NCI-H748 treated with DMSO at 0.1 percent for 48 hours (cell line): ENCODE data around the gene WDR46.

Experiments used
- DNase-seq: peaks from one replicate; lab custom pipeline; 2025; lab: John Stamatoyannopoulos, UW

Gene WDR46

DNA sequence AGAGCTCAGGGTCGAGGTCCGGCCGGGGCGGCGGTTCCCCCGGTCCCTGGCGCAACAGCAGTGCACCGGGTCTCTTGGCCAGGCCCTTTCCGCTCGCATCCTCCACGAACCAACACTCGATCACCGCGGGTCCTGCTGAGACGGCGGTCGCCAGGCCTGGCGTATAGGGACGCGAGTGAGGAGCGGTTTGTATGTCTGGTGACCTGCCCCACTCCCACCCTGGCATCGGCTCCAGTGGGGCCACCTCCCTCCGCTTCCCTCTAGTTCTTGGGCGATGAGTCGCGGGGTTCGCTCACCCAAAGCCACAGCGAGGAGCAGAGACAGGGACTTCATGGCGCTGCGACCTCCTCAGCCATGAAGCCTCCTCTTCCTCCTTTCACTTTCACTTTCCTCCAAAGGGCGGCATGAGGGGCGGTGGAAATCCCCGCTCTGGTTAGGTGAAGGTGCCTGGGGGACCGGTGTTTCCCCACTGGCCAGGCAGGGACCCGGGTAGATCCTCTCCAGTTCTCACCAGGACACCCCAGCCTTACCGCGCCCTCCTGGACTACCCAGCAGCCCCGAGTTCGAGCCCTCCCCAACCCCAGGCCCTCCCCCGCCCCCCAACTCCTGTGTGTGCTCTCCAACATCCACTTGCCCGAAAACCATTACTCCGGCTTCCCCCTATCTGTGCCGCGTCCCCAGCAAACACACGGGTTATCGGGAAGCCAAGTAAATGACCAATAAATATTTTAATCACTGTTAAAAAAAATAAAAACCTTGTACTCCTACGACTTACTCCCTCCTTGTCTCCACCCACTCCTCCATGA is 24.9 kb upstream of the WDR46 start, which contains the start of gene TAPBP:
Gene TAPBP (minus strand): TSS at position 370 of the 806 bp plus-strand sequence. CDS start 37 bp downstream, at position 333.
- peak; percentile 68 for DNase-seq

DNA sequence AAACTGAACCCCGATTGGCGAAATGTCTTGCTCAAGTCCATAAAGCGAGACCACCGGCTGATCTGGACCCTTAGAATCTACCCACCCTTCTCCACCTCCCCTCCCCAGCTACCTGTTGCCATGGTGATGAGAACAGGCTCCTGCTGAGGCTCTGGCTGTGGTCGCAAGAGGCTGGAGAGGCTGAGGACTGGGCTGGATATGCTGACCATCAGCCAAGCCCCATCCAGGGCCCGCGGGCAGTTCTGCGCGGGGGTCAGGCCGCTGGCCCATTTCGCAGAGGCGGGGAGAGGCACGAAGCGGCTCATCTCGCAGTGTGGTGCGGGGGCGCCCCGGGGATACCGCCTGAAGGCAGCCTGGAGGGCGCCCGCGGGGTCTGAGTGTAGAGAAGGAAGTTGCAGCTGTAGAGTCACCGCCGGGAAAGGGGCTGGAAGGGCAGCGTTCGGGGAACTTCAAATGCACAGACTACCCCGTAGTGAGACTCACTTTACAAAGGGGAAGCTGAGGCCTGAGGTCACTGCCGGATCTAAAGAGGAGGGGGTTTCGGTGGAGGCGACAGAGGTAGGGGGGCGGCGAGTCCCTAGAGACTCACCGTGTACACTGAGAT is 24.2 kb upstream of the WDR46 start:
- peak; percentile 54 for DNase-seq

DNA sequence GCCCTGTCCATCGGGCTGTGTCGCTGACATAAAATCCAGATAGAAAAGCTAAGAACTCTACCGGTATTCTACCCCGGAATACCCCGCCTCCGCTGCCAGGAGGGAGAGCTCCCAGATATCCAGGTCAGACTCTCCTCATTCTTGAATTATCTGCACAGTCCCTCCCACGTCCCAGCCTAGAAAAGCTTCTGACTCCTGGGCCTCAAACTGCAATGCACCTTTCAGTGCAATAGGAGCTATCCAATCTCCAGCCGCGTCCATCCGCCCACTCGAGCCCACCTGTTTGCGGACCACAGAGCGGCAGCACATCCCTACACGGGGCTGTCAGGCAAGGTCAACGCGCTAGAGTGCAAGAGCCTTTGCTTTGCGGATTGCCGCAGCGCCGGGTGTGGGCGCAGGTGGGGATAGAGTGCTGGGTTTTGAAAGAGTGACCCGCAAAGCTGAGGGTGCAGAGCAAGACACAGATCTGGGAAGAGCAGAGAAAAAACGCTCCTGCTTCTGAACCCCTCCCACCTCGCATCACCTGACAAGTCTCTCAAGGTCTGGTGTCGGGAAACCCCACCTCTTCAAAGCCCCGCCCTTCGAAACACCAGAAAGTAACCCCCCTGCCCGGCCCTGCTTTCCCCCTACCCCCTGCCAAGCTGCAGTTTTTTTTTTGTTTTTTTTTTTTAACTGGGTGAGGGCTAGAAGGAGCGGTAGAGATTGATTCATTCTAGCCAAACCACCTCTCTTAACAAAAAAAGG is 23.5 kb upstream of the WDR46 start:
- DNase-seq: peak; percentile 89

DNA sequence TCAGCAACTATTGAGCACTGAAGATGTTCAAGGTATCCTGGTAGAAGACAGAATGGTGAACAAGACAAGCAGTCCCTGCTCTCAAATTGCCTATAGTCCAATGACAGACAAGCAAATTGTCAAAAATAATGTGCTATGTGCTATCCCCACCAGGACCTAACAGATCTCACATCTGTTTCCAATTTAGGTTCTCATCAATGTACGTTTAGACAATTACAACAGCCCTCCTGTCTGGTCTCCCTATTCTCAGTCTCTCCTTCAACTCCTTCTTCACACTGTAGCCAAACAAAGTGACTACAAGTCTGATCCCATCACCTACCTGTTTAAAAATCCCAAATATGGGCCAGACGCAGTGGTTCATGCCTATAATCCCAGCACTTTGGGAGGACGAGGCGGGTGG is 17.3 kb upstream of the WDR46 start:
- no peak for DNase-seq

DNA sequence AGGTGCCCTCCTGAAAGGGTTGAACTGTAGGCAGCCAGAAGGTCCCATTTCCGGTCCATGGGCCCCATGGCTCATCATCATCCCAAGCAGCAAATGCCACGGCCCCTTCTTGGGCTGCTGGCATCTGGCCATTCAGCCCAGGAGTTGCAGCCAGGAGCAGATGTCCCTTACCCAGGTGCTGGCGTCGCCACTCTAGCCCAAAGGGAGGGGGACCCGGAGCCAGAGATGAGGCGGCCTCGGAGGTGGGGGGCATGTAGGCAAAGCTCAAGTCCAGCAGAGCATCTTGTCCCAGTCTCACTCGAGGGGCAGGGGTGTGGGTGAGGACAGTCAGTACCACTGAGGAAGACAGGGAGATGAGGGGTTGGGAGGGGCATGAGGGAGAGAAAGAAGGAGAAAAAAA is 16.0 kb upstream of the WDR46 start:
- no peak for DNase-seq

DNA sequence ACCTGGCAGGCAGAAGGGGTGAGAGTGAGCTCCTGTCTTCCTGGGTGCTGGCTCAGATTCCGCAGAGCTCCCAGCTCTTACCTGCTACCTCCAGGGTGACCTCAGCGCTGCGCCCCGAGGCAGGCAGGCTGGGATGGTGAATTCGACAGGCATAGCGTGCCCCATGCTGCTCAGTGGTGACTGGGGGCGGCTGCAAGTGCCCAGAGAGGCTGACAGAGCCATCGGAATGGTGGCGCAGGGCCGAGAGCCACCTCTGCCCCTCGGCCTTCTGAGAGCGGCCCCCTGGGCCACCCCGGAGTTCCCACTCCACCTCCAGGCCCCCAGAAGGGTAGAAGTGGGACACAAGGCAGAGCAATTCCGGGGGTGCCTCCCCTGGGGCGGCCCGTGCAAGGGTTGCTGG is 15.2 kb upstream of the WDR46 start:
- no peak for DNase-seq

DNA sequence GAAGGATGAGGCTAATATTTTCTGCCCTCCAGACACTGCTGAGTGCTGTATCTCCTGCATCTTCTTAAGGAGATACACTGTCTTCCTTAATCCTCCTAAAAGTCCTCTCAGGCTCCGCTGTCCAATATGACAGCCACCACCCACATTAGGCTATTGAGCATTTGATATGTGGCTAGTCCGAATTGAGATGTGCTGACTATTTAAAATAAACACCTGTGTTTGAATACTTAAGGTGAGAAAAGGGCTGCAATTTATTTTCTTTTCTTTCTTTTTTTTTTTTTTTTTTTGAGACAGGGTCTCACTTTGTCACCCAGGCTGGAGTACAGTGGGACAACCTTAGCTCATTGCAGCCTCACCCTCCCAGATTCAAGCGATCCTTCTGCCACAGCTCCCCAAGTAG is 12.8 kb upstream of the WDR46 start:
- no peak for DNase-seq

DNA sequence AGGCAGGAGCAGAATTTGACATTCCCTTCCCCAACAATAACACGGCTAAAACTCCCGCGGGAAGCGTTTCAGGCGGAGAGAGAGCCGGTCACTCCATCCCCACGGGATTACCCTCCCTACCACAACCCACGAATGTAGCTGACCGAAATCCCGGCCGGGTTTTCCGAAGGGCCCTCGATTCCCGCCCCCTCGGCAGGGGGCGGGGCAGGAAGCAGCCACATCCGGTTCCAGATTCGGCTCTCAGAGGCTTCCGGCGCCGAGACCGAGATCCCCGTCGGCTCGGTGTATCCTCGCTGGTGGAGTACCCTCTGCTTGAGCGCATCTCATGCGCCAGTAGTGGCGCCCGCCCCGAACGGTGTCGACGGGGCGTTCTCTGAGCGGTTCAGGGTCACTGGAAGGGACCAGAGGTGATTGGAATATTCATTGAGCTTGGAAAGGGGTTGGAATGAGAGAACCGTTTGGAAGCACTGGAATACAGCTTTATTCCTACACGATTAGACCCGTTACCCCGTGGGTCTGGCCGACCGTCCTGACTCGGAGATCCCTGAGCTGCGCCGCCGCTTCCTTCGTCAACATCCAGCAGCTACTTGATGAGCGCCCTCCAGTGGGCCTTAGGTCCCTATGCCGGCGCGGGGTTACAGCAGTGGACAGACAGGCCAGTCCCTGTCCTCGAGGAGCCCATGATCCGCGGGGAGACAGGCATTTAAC is 10.4 kb upstream of the WDR46 start:
- DNase-seq: peak; percentile 88

DNA sequence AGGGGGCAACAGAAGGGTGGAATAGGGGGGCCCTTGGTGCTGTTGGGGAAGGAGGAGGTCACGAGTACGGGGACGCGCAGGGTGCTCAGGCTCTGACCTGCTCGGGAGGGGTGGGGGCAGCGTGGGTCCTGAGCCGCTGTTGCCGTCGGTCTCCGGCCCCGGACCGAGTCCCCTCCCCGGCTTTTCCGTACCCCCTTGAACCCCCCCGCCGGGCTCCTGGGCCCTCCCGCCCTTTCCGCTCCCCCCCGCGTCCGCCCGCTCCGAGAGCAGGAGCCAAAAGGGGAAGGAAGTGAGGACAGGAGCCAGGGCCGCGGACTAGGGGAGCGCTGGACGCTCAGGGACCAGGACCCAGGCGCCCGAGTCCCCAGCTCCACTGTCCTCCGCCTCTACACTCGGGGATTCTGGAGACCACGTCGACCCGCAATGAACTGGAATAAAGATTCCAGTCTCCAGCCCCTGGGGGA is 9.8 kb upstream of the WDR46 start, which contains the start of gene RGL2:
Gene RGL2 (minus strand): TSS at position 170 of the 464 bp plus-strand sequence. CDS start 332 bp downstream, outside the sequence.
- DNase-seq: no peak

DNA sequence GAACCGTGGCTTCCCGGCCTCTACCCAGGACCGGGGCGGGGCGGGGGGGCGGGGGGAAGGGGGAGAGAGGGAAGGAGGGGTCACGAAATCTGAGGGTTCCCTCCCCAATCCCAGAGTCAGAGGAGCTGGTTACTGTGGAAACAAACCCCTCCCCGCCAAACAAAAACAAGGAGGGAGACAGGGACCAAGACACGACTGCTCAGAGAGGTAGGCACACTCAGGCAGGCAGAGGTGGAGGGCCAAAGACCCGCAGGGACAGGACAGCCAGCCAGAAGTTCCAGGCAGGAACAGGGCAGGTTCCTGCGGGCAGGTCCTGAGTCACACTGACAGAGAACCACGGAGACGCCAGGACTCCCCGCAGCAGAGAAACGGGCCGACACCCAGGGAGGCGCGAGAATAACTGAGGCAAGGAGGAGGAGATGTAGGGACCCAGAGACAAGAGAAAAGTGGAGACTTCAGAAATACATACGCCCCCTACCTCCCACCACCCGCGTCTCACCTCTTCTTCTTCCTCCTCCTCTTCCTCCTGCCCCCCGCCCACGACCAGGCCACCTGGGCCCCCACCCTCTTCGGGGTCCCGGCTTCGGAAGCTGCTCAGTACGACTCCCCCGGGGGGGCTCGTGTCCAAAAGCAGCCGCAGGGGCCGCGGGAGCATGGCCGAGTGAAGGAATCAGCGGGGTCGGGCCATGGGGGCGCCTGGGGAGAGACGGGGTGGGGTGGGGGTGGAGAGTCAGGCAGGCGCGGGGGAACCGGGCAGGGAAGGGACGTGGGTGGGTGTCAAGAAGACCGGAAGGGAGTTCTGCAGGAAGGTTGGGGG is 9.1 kb upstream of the WDR46 start:
- DNase-seq: no peak

DNA sequence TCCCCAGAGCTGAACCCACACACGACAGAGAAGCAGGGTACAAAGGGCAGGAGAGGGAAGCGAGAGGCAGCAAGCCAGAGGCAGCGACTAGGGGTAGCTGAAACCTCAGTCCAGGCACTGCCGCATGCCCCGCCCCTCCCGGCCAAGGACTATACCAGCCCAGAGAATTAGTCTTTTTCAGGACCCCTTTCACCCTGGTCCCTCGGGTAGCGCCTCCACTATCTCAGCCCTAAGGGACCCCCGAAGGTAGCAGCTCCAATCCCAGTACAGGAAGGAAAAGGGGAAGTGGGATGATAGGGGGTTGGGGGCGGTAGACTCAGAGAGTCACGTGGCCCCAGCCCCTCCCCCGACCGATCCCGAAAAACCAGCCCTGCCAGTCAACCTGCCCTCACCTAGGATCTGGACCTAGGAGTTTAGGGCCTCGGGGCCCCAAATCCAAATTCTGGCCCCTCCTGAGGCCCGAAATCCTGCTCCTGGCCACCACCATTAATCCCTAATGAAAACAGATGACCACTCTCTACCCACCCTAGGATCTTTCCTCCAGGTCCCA is 8.4 kb upstream of the WDR46 start:
- no peak for DNase-seq

DNA sequence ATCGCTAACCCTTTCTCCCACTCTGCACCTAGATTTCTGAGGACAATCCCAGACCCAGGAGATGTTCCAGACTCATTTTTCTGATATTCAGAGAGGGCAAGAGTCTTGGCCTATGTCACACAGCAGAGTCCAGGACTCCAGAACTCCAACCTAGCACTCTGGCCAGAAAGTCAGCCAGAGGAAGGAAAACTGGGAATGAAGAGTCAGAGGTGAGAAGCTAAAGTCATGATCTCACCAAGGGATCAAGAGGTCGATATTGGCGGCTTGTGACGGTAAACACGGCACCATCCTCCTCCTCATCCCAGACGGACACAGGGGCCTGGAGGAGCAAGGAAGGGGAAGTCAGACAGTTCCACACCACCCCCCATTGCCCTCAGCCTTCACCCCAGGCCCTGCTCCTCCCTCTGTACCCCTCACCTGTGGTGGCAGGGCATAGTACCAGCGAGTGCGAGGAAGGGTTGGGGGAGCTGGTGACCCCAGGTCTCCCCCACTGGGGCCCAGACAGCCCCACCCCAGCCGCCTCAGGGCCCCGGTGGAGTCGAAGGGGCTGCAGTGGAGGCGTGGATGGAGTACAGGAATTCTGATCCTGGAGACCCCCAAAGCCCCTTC is 7.9 kb upstream of the WDR46 start:
- no peak for DNase-seq

DNA sequence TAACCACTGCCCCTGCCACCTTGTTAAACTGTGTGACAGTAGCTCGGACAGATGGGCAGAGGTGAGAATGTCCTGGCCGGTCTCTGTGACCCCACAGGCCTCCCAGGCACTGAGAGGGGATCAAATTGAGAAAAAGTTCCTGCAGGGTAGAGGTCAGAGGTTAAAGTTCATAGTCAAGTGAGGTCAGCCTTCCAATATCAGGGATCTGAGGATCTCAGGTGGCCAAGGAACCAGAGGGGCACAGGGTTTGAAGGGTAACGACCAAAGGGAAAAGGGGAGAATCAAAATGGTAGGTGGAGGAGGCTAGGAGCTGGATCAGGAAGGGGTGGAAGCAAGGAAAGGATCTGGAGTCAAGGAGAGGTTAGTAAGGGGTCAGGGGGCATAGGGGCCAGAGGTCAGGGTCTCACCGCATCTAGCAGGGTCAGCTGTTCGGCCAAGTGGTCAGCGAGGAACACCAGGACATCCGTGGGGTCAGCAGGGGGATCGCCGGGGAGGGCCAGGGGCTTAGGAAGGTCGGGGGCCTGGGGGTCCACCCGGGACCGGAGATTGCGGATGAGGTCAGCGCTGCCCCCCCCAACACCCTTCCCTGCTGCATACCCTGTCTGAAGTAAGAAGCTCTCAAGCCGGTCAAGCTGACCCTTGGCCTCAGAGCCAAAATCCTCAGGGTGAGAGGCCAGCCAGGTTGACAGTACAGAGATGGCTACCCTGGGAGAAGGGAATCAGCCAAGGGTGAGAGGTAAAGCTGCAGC is 6.8 kb upstream of the WDR46 start:
- DNase-seq: no peak

DNA sequence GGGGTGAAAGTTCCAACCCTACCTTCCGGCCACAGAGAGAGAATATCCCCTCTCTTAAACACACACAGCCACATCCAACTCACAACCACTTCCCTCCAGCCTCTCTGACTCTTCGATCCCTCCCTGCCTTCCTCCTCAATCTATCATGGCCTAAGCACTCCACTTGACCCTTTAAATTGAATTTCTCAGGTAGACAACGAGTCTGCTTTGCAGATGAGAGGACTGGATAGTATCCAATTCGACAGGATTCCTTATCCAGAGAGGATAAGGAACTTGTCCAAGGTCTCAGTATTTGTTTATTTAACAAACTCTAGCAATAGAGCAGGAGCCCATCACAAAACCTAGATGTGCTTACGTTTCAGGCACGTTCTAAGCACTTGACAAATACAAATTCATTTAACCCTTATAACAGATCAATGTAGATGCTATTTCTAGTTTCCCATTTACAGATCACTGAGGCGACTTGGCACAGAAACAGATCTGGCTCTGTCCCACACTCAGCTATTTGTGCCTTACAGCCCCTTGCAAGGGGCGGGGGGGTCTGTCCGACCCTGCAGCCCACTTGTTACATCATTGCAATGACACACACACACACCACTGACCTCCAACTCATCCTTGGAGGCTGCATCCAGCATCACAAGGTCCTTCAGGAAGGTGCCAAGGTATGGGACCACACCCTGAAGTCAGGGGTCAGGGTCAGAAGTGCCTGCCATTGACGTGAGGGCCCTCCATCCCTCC is 5.2 kb upstream of the WDR46 start:
- no peak for DNase-seq

DNA sequence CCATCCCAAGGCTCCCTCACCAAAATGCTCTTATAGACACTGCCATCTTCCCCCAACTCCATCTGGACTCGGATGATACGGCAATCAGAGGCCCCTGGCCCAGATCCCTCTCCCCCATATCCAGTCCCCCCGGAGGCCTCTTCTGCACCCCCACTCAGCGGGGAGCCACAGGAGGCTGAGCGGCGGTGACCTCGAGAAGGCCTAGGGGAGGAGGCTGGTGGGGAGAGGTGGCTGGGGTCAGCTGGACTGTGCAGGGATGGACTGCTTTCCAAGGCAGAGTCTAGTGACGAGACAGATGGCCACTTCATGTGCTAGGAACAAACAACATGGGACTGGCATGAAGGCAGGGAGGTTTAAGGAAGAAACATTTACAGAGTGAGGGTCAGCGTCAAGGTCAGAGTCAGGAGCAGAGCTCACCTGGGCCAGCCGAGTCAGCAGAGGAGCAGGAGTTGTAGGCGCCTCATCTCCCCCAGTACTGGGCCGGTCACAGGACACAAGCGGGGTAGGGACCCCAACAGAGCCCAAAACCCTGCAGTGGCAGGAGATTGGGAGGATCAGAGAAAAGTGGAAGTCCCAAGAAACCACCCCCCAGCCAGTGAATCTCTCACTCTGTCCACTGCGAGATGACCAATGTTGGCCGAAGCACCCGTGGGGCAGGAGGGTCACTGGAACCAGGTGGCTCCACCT is 4.1 kb upstream of the WDR46 start:
- no peak for DNase-seq

DNA sequence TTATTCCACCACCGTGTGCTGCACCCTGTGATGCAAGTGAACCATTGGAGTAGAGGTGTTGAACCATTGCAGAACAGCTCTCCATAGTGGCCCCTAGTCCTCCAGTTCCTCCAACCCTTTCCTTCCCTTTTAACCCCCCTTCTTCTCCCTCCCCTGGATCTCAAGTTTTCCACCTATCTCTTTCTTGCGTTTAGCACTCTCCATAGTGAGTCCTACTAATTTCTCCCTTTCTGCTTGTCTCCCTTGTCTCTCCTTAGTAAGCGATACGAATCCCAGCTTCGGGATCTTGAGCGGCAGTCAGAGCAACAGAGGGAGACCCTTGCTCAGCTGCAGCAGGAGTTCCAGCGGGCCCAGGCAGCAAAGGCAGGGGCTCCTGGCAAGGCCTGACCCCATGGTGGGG is 1.4 kb upstream of the WDR46 start:
- no peak for DNase-seq

DNA sequence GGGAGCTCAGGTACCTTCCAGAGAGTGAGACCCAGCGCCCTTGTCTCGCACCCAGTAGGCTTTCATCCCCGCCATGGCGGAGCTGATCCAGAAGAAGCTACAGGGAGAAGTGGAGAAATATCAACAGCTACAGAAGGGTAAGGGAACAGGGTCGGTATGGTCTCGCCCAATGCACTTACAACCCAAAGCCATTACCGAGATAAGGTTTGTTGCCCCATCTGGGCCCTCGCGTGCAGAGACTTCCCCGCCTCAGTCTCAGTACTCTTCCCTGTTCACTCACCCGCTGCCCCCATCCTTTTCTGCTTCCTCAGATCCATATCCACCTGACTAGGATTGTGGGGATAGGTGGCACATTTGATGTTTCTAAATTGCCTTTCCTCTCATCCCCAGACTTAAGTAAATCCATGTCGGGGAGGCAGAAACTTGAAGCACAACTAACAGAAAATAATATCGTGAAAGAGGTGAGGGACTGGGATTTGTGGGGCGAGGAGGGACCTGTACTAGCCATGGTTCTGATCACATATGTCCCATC is 811 bp upstream of the WDR46 start:
- DNase-seq: no peak
